NCI-H1417 treated with DMSO at 0.1 percent for 48 hours (cell line): ENCODE data around the gene SNAPC3.
"Not testable (repeated sequence)": the region's sequence is repeated elsewhere in the genome, so short reads cannot be mapped to it uniquely, and the experiment has no call there.

ENCODE experiments used
- DNase-seq: peaks from one replicate; lab custom pipeline; 2025; lab: John Stamatoyannopoulos, UW

SNAPC3 gene

DNA sequence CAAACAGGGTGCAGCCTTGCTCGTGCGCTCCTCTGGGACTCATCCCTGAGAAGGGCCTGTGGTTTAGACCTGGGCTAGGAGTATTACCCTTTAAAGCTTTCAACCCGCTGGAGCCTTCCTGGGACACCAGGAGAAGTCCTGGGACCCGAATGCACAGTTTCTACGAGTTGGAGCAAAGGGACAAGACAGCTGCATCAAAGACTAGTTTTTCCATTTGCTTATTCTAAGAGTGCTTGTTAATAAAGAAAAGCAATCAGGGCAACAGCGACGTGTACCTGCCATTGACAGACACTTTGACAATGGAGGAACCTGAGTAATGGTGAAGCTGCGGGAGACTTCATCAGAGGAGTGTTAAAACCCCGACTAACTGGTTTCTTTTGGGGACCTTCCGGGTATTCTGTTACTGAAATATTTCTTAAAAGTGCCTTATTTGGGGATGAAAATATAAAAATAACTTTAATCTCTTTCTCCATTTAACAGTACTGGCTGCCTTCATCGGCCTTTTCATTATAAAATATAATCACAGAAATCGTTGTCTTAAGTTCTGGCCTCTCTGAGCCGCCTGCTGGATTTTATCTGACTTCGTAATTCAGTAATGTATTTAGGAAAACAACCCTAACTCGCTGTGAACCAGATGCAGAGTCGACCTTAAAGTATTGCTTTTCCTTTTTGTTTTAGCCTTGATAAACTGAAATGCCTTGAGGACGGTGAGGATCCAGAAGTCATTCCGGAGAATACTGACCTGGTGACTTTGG lies 732 bp downstream of the SNAPC3 start:
- no peak for DNase-seq

DNA sequence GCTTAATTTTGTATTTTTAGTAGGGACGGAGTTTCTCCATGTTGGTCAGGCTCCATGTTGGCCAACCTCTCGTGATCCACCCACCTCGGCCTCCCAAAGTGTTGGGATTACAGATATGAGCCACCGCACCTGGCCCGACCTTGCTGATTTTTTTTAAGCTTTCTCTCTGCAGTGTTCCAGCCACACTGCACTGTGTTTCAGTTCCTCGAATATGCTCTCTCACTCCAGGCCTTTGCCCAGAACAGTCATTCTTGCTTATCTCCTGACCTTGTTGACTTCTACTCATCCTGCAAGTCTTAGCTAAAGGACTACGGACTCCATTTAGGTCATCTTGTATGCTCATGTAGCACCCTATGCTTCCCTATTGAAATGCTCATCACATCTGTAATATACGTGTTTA lies 3.3 kb downstream of the SNAPC3 start:
- DNase-seq: no peak

DNA sequence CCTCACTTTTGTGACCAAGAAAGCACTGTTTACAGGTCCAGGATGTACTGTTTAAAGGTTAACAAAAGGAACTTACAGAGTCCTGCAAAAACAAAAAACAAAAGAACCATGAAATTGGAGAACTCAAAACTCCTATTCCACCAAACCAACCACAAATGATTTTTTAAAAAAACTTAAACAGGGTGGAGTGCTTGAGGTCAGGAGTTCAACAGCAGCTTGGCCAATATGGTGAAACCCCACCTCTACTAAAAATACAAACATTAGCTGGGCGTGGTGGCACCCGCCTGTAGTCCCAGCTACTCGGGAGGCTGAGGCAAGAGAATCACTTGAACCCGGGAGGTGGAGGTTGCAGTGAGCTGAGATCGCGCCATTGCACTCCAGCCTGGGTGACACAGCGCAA lies 5.0 kb downstream of the SNAPC3 start:
- not testable (repeated sequence) for DNase-seq

DNA sequence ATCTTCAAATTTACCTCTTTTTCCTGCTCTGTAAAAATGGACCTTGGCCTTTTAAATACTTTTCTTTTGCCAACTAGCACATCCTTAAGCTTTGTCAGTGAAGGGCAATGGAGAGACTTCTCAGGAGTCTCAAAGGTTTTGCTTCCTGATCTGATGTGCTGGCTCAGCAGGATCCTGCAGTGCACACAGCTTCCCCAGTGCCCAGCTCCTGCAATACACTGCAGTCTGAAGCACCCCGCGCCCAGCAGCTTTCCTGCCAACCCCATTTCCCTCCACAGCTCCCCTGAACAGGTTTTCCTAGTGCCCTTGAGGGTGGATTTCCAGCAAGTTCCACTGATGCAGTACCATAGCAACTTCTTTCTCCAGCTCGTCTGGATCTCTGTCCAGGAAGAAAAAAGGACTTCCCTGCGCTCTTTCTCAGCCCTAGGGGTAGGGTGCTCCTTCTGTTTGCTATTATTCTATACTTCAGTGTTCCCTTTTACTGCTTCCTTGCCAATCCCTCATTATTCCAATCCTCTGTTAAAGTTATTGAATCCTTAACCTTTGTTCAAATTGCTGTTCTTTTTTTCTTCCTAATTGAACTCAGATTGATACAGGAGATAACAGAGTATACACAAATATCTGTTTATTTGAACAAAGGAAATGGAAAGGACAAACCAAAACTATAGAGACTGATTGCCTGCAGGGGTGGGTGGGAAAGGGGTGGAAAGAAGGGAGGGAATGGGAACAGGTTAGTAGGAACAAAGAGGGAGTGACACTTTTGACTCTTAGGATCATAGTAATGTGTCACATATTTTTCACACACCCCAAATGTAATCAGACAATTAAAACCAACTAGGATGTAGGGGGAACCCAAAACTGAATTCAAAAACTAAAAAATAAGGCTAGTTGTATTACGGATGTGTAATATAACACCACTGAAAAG lies 8.5 kb downstream of the SNAPC3 start:
- DNase-seq: no peak

DNA sequence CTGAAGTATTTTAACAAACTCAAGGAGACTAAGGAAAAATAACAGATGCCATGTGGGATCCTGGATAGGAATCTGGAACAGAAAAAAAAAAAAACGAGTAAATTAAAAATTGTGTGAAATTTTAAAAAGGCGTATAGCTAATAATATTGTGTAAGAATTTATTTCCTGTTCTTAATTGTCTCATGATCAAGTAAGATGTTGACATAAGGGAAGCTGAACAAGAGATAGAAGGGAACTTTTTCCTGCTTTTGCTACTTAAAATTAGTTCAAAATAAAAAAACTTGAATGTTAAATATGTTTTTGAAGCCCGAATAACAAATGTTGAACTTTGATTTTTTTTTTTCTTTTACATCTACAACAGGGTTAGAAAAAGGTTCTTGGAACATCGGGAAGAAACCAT lies 10.5 kb downstream of the SNAPC3 start:
- no peak for DNase-seq

DNA sequence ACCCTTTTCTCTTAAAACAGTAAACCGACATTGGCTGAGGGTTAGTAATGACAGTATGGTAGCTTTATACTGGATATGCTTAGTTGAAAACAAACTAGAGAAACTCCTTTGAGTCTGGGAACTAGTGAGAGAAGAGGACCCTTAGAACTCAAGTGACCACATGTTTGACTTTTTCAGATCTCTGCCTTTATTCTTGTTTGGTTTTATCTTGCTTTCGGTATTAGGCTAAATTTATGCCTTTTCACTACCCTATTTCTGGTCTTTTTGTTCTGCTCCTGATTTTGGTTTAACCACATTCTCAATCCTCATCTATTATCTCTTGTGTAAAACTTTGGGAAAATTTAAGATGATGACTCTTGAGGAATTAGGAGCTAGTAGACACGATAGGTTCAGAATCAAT lies 11.0 kb downstream of the SNAPC3 start:
- no peak for DNase-seq

DNA sequence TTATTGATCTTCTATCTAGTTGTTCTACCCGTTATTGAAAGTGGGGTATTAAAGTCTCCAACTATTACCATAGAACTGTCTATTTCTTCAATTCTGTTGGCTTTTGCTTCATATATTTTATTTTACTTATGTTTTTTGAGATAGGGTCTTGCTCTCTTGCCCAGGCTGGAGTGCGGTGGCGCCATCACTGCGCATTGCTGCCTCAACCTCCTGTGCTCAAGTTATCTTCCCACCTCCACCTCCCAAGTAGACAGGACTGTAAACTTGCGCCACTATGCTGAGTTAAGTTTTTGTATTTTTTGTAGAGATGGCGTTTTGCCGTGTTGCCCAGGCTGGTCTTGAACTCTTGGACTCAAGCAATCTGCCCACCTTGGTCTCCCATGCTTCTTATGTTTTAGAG lies 16.2 kb downstream of the SNAPC3 start:
- no peak for DNase-seq

DNA sequence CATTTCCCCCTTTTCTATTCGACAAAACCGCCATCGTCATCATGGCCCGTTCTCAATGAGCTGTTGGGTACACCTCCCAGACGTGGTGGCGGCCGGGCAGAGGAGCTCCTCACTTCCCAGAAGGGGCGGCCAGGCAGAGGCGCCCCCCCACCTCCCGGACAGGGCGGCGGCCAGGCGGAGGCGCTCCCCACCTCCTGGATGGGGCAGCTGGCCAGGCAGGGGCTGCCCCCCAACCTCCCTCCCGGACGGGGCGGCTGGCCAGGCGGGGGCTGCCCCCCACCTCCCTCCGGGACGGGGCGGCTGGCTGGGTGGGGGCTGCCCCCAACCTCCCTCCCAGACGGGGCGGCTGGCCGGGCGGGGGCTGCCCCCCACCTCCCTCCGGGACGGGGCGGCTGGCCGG lies 19.2 kb downstream of the SNAPC3 start:
- DNase-seq: not testable (repeated sequence)

DNA sequence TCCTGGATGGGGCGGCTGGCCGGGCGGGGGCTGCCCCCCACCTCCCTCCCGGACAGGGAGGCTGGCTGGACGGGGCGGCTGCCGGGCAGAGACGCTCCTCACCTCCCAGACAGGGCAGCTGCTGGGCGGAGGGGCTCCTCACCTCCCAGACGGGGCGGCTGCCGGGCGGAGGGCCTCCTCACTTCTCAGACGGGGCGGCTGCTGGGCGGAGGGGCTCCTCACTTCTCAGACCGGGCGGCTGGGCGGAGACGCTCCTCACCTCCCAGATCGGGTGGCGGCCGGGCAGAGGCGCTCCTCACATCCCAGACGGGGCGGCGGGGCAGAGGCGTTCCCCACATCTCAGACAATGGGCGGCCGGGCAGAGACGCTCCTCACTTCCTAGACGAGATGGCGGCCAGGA lies 19.6 kb downstream of the SNAPC3 start:
- DNase-seq: not testable (repeated sequence)

DNA sequence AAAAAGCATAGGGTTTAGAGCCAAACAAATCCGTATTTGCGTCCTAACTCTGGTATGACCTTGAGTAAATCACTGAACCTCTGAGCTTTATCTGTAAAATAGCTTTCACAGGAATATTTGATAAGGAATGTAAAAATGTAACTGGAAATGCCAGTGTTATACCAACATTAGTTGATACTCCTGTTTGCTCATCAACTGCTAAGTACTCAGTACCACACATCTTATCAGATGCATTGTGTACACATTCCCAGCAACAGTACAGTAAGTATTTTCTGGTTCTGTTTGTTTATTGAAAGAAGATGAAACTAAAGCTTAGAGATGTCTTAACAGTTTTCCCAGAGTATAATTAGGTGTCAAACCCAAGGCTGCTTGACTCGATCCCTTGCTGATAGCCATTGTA lies 21.5 kb downstream of the SNAPC3 start:
- no peak for DNase-seq

DNA sequence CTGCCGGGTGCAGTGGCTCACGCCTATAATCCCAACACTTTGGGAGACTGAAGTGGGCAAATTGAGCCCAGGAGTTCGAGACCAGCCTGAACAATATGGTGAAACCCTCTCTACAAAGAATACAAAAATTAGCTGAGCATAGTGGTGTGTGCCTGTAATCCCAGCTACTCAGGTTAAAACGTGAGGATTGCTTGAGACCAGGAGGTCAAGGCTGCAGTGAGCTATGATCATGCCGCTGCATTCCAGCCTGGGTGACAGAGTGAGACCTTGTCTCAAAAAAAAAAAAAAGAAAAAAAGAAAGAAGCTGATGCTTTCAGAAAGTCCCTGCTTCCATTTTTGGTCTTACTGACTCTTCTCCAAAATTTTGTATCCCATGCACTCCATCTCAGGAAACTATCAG lies 31.3 kb downstream of the SNAPC3 start:
- DNase-seq: no peak

DNA sequence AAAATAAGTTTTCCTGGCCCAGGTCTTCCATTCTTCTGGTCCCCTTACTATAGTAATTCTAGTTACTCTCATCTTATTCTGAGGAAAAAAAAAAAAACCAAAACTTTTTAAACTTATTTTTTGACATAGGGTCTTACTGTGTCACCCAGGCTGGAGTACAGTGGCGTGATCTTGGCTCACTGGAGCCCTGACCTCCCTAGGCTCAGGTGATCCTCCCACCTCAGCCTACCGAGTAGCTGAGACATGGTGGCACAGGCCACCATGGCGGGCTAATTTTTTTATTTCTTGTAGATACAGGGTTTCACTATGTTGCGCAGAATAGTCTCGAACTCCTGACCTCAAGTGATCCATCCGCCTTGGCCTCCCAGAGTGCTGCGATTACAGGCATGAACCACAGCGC lies 38.4 kb downstream of the SNAPC3 start:
- no peak for DNase-seq

DNA sequence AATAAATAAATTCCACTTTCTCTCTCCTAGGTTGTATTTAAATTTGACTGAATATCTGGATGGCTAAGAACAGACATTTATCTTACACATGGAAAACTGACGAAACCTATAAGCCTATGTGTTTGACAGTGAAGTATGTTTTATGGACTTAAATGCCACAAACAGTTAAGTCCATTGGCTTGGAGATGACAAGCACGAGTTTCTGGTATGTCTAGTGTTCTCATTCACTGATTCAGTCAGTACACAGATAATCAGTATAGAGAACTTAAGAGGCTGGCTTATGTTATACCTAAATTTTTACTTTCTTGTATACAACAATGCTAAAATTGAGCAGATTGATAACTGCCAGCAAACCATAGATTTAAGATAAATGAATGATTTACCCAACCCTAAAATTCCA lies 38.9 kb downstream of the SNAPC3 start:
- DNase-seq: no peak

DNA sequence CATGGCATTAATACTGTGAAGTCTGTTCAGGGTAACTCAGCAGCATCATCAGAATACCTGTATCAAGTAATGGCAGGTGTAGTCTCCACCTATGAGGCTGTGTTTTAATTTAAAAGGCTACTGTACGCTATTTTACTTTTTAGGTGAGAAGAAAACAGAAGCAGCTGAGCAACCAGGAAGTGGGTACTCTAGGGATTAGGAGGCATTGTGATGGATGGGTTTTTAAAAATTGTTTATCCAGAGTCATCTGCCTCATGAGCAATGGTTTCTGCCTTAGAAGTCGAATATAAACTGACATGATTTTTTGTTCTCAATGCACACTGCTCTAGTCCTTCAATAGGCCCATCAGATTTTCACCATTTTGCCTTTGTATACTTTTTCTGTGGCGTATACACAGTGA lies 45.5 kb downstream of the SNAPC3 start:
- DNase-seq: no peak

DNA sequence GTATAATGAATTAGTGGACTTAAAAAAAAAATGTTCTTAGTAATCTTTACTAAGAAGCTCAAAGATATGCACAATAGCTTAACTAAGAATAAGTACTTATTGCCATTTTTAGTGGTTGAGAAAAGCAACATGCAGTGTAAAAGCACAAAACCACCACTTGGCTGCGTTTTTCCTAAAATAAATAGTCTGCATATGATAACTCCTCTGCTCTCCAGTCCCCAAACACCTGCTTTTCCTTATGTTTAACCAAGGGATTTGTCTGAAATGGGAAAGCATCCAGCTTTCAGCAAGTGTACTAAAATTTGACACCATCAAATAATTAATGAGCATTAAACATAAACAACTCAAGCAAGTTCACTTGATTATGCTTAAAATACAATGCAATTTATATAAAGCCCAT lies 46.7 kb downstream of the SNAPC3 start:
- DNase-seq: peak; percentile 13

DNA sequence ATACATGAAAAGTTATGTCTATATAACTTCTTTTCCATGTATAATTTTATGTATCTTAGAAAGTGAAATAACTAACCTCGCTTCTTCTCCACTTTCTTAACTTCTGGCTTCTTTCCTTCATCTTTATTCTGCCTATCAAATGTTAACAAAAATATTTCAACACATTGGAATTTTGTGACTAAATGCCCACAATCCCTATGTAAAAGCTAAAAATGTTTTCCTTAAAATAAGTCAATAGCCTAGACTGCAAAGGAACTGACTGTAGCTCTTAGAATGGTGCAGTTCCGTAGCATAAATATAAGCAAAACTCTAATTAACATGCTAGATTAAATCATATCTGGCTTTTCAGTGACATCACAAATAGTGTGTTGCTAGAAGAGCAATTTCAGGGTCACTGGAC lies 47.2 kb downstream of the SNAPC3 start:
- DNase-seq: no peak

DNA sequence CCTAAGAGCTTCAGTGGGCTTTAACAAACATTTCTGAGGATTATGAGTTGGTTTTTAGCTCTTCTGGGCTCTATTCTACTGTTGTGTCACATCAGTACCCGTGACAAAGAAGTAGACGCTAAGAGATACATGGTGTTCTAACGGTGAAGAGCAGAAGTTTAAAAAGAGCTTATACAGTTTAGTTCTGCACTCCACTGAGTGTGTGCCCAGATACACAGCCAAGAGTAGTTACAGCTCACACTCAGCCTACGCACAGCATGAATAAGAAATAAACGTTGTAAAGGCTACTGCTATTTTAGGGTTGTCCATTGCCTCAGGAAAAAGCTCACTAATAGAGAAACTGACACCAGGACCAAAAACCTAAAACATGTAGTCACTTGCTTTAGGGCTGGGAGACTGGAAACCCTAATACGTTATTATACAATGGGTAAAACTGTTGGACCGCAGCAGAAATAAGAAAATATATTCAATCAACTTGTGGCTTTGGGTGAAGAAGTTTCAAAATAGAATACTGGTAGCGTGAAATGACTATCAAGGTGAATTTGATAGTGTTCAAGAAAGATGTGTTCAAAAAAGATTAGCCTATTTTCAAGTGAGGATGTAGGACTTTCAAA lies 53.4 kb downstream of the SNAPC3 start:
- no peak for DNase-seq

DNA sequence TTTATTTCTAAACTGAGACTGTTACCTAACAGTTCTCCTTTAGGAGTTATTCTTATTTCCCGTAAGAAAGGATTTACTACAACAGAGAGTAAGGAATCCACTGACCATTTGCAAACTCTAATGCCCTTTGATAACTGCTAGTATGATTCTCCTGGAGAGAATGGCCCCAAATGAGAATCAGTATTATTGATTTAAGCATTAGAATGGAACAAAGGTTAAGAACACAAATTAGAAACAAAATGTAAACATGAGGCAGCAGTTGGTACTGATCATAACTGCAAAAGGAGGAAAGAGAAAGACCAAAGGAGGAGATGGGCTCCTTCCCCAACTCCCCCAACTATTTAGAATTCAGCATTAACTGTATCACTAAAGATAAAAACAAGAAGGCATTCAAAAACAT lies 57.4 kb downstream of the SNAPC3 start:
- no peak for DNase-seq

DNA sequence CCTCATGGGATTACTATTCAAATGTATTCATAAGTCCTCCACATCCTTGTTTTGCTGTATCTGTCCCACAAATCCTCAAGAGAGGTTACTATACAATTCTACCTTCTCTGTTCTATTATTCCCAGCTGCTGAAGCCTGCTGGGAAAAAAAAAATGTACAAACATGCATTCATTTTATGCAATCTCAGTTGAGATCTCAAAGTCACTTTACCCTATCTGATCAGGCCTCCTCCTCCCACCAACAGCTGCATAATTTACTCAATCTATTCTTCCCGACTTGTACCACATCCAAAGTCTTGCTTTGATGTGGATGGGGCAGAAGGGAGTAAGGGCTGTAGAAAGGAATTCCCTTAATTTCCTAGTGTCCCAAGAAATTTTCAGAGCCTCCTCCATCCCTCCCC lies 59.5 kb downstream of the SNAPC3 start:
- no peak for DNase-seq

DNA sequence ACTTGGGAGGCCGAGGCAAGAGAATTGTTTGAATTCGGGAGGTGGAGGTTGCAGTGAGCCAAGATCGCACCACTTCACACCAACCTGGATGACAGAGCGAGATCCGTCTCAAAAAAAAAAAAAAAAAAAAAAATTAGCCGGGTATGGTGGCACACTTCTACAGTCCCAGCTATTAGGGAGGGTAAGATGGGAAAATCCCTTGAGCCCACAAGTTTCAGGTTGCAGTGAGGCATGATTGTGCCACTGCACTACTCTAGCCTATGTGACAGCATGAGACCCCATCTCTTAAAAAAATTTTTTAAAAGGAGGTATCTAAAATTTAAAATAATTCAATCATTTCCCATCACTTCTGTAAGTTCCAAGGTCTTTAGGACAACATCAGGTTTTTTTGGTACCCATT lies 62.1 kb downstream of the SNAPC3 start:
- no peak for DNase-seq

DNA sequence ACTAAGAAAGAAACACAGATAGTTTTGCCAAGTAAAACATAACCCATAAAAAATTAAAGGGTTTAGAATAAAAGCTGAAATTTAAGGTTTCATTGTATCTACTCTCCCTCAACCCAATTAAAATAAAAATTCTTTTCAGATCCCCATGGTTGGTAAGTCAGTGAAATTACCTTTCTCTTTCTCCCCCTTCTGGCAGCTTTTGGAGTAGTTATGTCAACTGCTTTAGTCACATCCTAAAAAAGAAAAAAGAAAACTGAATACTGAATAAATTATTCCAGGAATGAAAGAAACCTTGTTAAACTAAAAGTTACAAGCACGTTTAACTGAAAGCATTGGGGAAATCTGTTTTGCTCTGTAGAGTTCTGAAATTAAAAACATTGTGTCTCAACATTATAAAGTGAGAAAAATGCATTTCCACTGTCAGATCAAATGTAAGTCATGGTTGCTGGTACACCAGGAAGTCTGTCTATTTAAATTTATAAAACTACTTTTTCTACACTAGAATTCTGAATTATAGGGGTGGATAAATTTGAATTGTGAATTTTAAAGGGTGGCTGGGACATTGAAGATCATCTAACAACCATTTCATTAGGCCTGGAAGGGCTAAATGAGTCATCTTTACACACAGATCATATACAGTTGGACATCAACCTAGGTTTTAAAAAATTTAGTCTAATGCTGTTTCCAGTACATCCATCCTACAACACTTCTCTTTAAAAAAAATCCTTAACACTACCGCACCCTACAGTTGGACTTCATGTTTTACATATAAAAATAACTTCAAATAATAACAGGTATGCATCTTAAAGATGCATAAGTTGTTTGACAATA lies 63.4 kb downstream of the SNAPC3 start:
- DNase-seq: no peak

DNA sequence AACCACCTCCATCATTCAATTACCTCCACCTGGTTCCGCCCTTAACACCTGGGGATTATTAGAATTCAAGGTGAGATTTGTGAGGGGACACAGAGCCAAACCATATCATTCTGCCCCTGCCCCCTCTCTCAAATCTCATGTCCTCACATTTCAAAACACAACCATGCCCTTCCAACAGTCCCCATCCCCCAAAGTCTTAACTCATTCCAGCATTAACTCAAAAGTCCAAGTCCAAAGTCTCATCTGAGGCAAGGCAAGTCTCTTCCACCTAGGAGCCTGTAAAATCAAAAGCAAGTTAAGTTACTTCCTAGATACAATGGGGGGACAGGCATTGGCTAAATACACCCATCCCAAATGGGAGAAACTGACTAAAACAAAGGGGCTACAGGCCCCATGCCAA lies 69.3 kb downstream of the SNAPC3 start:
- DNase-seq: no peak
